CD8-positive, alpha-beta memory T cell (primary cell): ENCODE measurements around the gene CHRM2. TPM values are rescaled to one million over a fixed set of nuclear protein-coding genes. Genes with fewer than 3 reads are reported as not detected.

Experiments used
- CTCF ChIA-PET: fragments of 350-600 bp; sonication (Branson Sonifier 250); formaldehyde crosslinking; loops from one replicate; lab custom pipeline; 2021; ENCODE audit warnings: antibody characterized with exemption; lab: Charles Lee
- POLR2A ChIA-PET: fragments of 350-600 bp; sonication (Branson Sonifier 250); formaldehyde crosslinking; loops from one replicate; lab custom pipeline; 2021; ENCODE audit warnings: antibody characterized with exemption; lab: Charles Lee
- DNase-seq, 5 donors: peaks; one replicate each; pipeline versions ENCODE4 v3.0.0 to v3.0.0-alpha.2; 2020 to 2022; ENCODE audit warnings: mixed read lengths in 1 of 5
- H3K27ac ChIP-seq: one replicate; pipeline ENCODE4 v1.7.0; 2013; ENCODE audit warnings: low read depth, mild to moderate bottlenecking, low read length, moderate library complexity
- H3K27me3 ChIP-seq: 2 replicates; pipeline ENCODE4 v1.7.0; 2013; ENCODE audit warnings: low read length, mild to moderate bottlenecking; ENCODE audit not compliant: insufficient read depth, poor library complexity, severe bottlenecking
- H3K36me3 ChIP-seq: 2 replicates; pipeline ENCODE4 v1.7.0; 2013; ENCODE audit warnings: mild to moderate bottlenecking, low read length, moderate library complexity; ENCODE audit not compliant: insufficient read depth
- H3K4me1 ChIP-seq: 2 replicates; pipeline ENCODE4 v1.7.0; 2013; ENCODE audit warnings: mild to moderate bottlenecking, low read length, moderate library complexity; ENCODE audit not compliant: insufficient read depth
- H3K4me3 ChIP-seq: 2 replicates; pipeline ENCODE4 v1.7.0; 2013; ENCODE audit warnings: mild to moderate bottlenecking, low read length
- H3K9me3 ChIP-seq: 2 replicates; pipeline ENCODE4 v1.7.0; 2013; ENCODE audit warnings: mild to moderate bottlenecking, low read length
- H3K27ac Mint-ChIP-seq, 8 donors: one replicate each; pipeline ENCODE4 v1.8.0; 2020 to 2021; ENCODE audit warnings: mixed read lengths in 8 of 8, mild to moderate bottlenecking in 6 of 8, inconsistent platforms in 3 of 8, moderate library complexity in 3 of 8
- H3K27me3 Mint-ChIP-seq, 2 donors: one replicate each; pipeline ENCODE4 v1.8.0; 2020 to 2021; ENCODE audit warnings: mixed read lengths in 2 of 2, mild to moderate bottlenecking in 1 of 2, moderate library complexity in 1 of 2
- H3K36me3 Mint-ChIP-seq, 3 donors: one replicate each; pipeline ENCODE4 v1.8.0; 2020 to 2021; ENCODE audit warnings: mixed read lengths in 3 of 3, inconsistent platforms in 1 of 3, mild to moderate bottlenecking in 1 of 3
- H3K4me1 Mint-ChIP-seq, 3 donors: one replicate each; pipeline ENCODE4 v1.8.0; 2020 to 2021; ENCODE audit warnings: mixed read lengths in 3 of 3, inconsistent platforms in 1 of 3, mild to moderate bottlenecking in 1 of 3
- H3K4me3 Mint-ChIP-seq, 7 donors: one replicate each; pipeline ENCODE4 v1.8.0; 2020 to 2021; ENCODE audit warnings: mixed read lengths in 7 of 7, mild to moderate bottlenecking in 6 of 7, moderate library complexity in 4 of 7, inconsistent platforms in 2 of 7
- H3K9me3 Mint-ChIP-seq, 5 donors: one replicate each; pipeline ENCODE4 v1.8.0; 2020 to 2022; ENCODE audit warnings: mixed read lengths in 5 of 5, mild to moderate bottlenecking in 3 of 5, moderate library complexity in 2 of 5, inconsistent platforms in 1 of 5
- polyA plus RNA-seq: library from polyadenylated mRNA; unstranded; fragments of 300-500 nt; fragmentation: Illumina TruSeq; gene quantifications from one replicate; pipeline ENCODE4 v1.2.3, GENCODE V29; 2021
- total RNA-seq, 2 experiments: library from RNA; stranded (reverse); gene quantifications; one replicate each; pipeline ENCODE4 v1.2.3, GENCODE V29; 2021

Gene CHRM2
- total and polyA plus RNA-seq, 3 experiments from 2014 or later: not detected

GRCh38 chr7:136865777-136866176 is 2.7 kb upstream of the CHRM2 start:
- Histone ChIP-seq H3K4me3 (no peak overlapping the region), H3K36me3 (no peaks in the 10 kb centered on the region), H3K27me3 (no peaks in the 10 kb centered on the region), H3K27ac (no peak overlapping the region), H3K9me3 (no peaks in the 10 kb centered on the region), H3K4me1 (no peaks in the 10 kb centered on the region)
- Mint-ChIP-seq H3K27me3 (peaks cover 15 to 19% of the 10 kb centered on the region in 2 donors), H3K27ac (no peak overlapping the region), H3K36me3 (no peaks in the 10 kb centered on the region), H3K4me3 (no peak overlapping the region), H3K9me3 (peaks cover 0 to 4% (median 2%) of the 10 kb centered on the region in 5 donors), H3K4me1 (no peaks in the 10 kb centered on the region)
- ChIA-PET CTCF (no interaction called here), POLR2A (no interaction called here)
- no peak for DNase-seq

GRCh38 chr7:136869001-136869961 is 829 bp downstream of the CHRM2 start:
- peaks cover 0 to 6% (median 2%) of the 10 kb centered on the region in 5 donors for H3K9me3 Mint-ChIP-seq
- no peak for DNase-seq
- Histone ChIP-seq H3K4me1 (no peaks in the 10 kb centered on the region), H3K4me3 (no peak overlapping the region), H3K9me3 (no peaks in the 10 kb centered on the region), H3K27ac (no peak overlapping the region), H3K27me3 (no peaks in the 10 kb centered on the region), H3K36me3 (no peaks in the 10 kb centered on the region)
- H3K4me1 Mint-ChIP-seq: no peaks in the 10 kb centered on the region
- no peaks in the 10 kb centered on the region for H3K36me3 Mint-ChIP-seq
- CTCF ChIA-PET: no interaction called here
- H3K27me3 Mint-ChIP-seq: peaks cover 20 to 27% of the 10 kb centered on the region in 2 donors
- H3K4me3 Mint-ChIP-seq: no peak overlapping the region
- no peak overlapping the region for H3K27ac Mint-ChIP-seq
- POLR2A ChIA-PET: no interaction called here

GRCh38 chr7:136869991-136870865 is 1.8 kb downstream of the CHRM2 start:
- Mint-ChIP-seq H3K4me3 (no peak overlapping the region), H3K27ac (no peak overlapping the region)
- CTCF ChIA-PET: no interaction called here

GRCh38 chr7:136870866-136871487 is 2.5 kb downstream of the CHRM2 start:
- Mint-ChIP-seq H3K27ac (no peak overlapping the region), H3K4me1 (no peaks in the 10 kb centered on the region), H3K9me3 (peaks cover 0 to 6% (median 2%) of the 10 kb centered on the region in 5 donors), H3K36me3 (no peaks in the 10 kb centered on the region), H3K4me3 (no peak overlapping the region), H3K27me3 (peaks cover 20 to 27% of the 10 kb centered on the region in 2 donors)
- ChIA-PET POLR2A (no interaction called here), CTCF (no interaction called here)
- Histone ChIP-seq H3K9me3 (no peaks in the 10 kb centered on the region), H3K27ac (no peak overlapping the region), H3K4me1 (no peaks in the 10 kb centered on the region), H3K4me3 (no peak overlapping the region), H3K27me3 (no peaks in the 10 kb centered on the region), H3K36me3 (no peaks in the 10 kb centered on the region)
- no peak for DNase-seq

More at GRCh38 chr7:136869991-136870865, 1.8 kb downstream of the CHRM2 start:
- no peaks in the 10 kb centered on the region for H3K36me3 Mint-ChIP-seq
- H3K27ac ChIP-seq: no peak overlapping the region
- H3K36me3 ChIP-seq: no peaks in the 10 kb centered on the region
- H3K9me3 ChIP-seq: no peaks in the 10 kb centered on the region
- H3K4me3 ChIP-seq: no peak overlapping the region
- peaks cover 0 to 6% (median under 1%) of the 10 kb centered on the region in 5 donors for H3K9me3 Mint-ChIP-seq
- peaks cover 20 to 27% of the 10 kb centered on the region in 2 donors for H3K27me3 Mint-ChIP-seq
- DNase-seq: no peak
- no peaks in the 10 kb centered on the region for H3K4me1 ChIP-seq
- no peaks in the 10 kb centered on the region for H3K27me3 ChIP-seq
- POLR2A ChIA-PET: no interaction called here
- H3K4me1 Mint-ChIP-seq: no peaks in the 10 kb centered on the region

GRCh38 chr7:136874393-136875032 is 6.1 kb downstream of the CHRM2 start:
- Mint-ChIP-seq H3K27me3 (peaks cover 7 to 19% of the 10 kb centered on the region in 2 donors), H3K36me3 (no peaks in the 10 kb centered on the region), H3K4me3 (no peak overlapping the region), H3K4me1 (no peaks in the 10 kb centered on the region), H3K27ac (no peak overlapping the region), H3K9me3 (peaks cover 0 to 6% (median 2%) of the 10 kb centered on the region in 5 donors)
- no peak overlapping the region for H3K4me3 ChIP-seq
- ChIA-PET POLR2A (no interaction called here), CTCF (no interaction called here)
- no peaks in the 10 kb centered on the region for H3K27me3 ChIP-seq
- H3K9me3 ChIP-seq: no peaks in the 10 kb centered on the region
- DNase-seq: no peak
- H3K27ac ChIP-seq: no peak overlapping the region
- H3K4me1 ChIP-seq: no peaks in the 10 kb centered on the region
- H3K36me3 ChIP-seq: no peaks in the 10 kb centered on the region

- Histone ChIP-seq H3K27ac (no peak overlapping the region), H3K27me3 (no peaks in the 10 kb centered on the region), H3K9me3 (no peaks in the 10 kb centered on the region), H3K4me1 (no peaks in the 10 kb centered on the region), H3K4me3 (no peak overlapping the region), H3K36me3 (no peaks in the 10 kb centered on the region)
- no peaks in the 10 kb centered on the region for H3K36me3 Mint-ChIP-seq
- H3K9me3 Mint-ChIP-seq: peaks cover 0 to 7% (median 0%) of the 10 kb centered on the region in 5 donors
- H3K4me1 Mint-ChIP-seq: no peaks in the 10 kb centered on the region
- no peak overlapping the region for H3K4me3 Mint-ChIP-seq
- POLR2A ChIA-PET: no interaction called here
- no peak for DNase-seq
- no peaks in the 10 kb centered on the region for H3K27me3 Mint-ChIP-seq
- no peak overlapping the region for H3K27ac Mint-ChIP-seq
- CTCF ChIA-PET: no interaction called here
Observed at GRCh38 chr7:136877509-136877908, 9.1 kb downstream of the CHRM2 start.

GRCh38 chr7:136877990-136878389 is 9.5 kb downstream of the CHRM2 start:
- no peak overlapping the region for H3K4me3 Mint-ChIP-seq
- no peak overlapping the region for H3K27ac ChIP-seq
- H3K9me3 Mint-ChIP-seq: peaks cover 0 to 7% (median 0%) of the 10 kb centered on the region in 5 donors
- no peak for DNase-seq
- ChIA-PET CTCF (no interaction called here), POLR2A (no interaction called here)
- H3K27me3 ChIP-seq: no peaks in the 10 kb centered on the region
- H3K27ac Mint-ChIP-seq: no peak overlapping the region
- no peaks in the 10 kb centered on the region for H3K36me3 Mint-ChIP-seq
- H3K36me3 ChIP-seq: no peaks in the 10 kb centered on the region
- no peaks in the 10 kb centered on the region for H3K4me1 ChIP-seq
- H3K27me3 Mint-ChIP-seq: no peaks in the 10 kb centered on the region
- H3K9me3 ChIP-seq: no peaks in the 10 kb centered on the region
- H3K4me1 Mint-ChIP-seq: no peaks in the 10 kb centered on the region
- H3K4me3 ChIP-seq: no peak overlapping the region
